MM.1S (cell line): ENCODE data around the gene TMCO4.

Experiments
- DNase-seq: peaks from one replicate; pipeline ENCODE4 v3.0.0-alpha.2; 2015
- H2AFZ ChIP-seq: fragments of 300-600 bp; sonication (generic); 2 replicates; pipeline ENCODE4 v1.6.0; 2016; ENCODE audit warnings: antibody characterized with exemption, low read length
- H3F3A ChIP-seq: fragments of 300-600 bp; sonication (generic); 2 replicates; pipeline ENCODE4 v1.6.1; 2016; ENCODE audit warnings: mild to moderate bottlenecking, antibody characterized with exemption, low read length, moderate library complexity, mixed read lengths; ENCODE audit not compliant: insufficient read depth
- H3K27ac ChIP-seq: fragments of 300-600 bp; sonication (generic); 2 replicates; pipeline ENCODE4 v1.5.1; 2016; ENCODE audit warnings: mild to moderate bottlenecking, low read length
- H3K27me3 ChIP-seq: fragments of 300-600 bp; sonication (generic); replicated peaks from 2 replicates; pipeline ENCODE4 v1.6.0; 2016; ENCODE audit warnings: low read length; ENCODE audit not compliant: insufficient read depth
- H3K36me3 ChIP-seq: fragments of 300-600 bp; sonication (generic); replicated peaks from 2 replicates; pipeline ENCODE4 v1.6.1; 2016; ENCODE audit warnings: mild to moderate bottlenecking, low read length, mixed read lengths; ENCODE audit not compliant: insufficient read depth
- H3K4me1 ChIP-seq: fragments of 300-600 bp; sonication (generic); 2 replicates; pipeline ENCODE4 v1.6.1; 2016; ENCODE audit warnings: low read length, mixed read lengths
- H3K4me2 ChIP-seq: fragments of 300-600 bp; sonication (generic); 2 replicates; pipeline ENCODE4 v1.6.0; 2016; ENCODE audit warnings: low read depth, low read length
- H3K4me3 ChIP-seq: fragments of 300-600 bp; sonication (generic); 2 replicates; pipeline ENCODE4 v1.5.1; 2016; ENCODE audit warnings: low read length, mixed read lengths
- H3K79me2 ChIP-seq: fragments of 300-600 bp; sonication (generic); 2 replicates; pipeline ENCODE4 v1.6.1; 2016; ENCODE audit warnings: mixed run types, low read length, mixed read lengths
- H3K9ac ChIP-seq: fragments of 300-600 bp; sonication (generic); 2 replicates; pipeline ENCODE4 v1.6.1; 2016; ENCODE audit warnings: low read length, mixed read lengths
- H3K9me2 ChIP-seq: fragments of 300-600 bp; sonication (generic); replicated peaks from 2 replicates; pipeline ENCODE4 v1.6.1; 2016; ENCODE audit warnings: mild to moderate bottlenecking, low read length, mixed read lengths; ENCODE audit not compliant: insufficient read depth
- H3K9me3 ChIP-seq: fragments of 300-600 bp; sonication (generic); replicated peaks from 2 replicates; pipeline ENCODE4 v1.6.1; 2016; ENCODE audit warnings: mild to moderate bottlenecking, low read length, mixed read lengths; ENCODE audit not compliant: insufficient read depth
- H4K20me1 ChIP-seq: fragments of 300-600 bp; sonication (generic); 2 replicates; pipeline ENCODE4 v1.6.1; 2016; ENCODE audit warnings: mild to moderate bottlenecking, low read length, moderate library complexity, mixed read lengths; ENCODE audit not compliant: insufficient read depth
- EZH2 ChIP-seq: fragments of 300-600 bp; sonication (generic); optimal IDR thresholded peaks from 2 replicates; pipeline ENCODE3; 2017; ENCODE audit warnings: low read depth, mild to moderate bottlenecking, antibody characterized with exemption, low read length, mixed read lengths
- EZH2phosphoT487 ChIP-seq: fragments of 300-600 bp; sonication (generic); IDR thresholded peaks from 2 replicates; pipeline ENCODE4 v1.6.1; 2018; ENCODE audit warnings: antibody characterized with exemption, low read length
- TF ChIP-seq, protein P1 (sequence below): fragments of 300-600 bp; sonication (generic); IDR thresholded peaks from 2 replicates; pipeline ENCODE4 v1.5.1; 2016; ENCODE audit warnings: antibody characterized with exemption, low read length, mixed read lengths

Gene TMCO4

DNA sequence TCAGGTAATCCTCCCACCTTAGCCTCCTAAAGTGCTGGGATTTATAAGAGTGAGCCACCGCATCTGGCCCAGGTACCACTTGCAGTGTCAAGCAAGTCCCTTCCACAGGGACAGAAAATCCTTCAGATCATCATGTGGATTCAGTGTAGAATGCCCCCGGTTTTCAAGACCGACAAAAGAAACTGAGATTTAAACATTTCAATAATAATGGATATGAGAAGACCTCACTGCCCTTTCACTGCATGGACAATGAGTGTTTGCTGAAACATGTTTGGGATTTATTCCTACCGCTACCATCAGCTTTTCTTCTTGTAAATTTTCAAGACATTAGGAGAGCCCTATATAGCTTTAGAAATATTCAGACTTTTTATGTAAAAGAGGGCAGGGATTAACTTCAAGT, 93.6 kb downstream of the TMCO4 start:
- Histone ChIP-seq H3K36me3 (no peaks in the 10 kb centered on the region), H3K79me2 (no peaks in the 10 kb centered on the region), H3K9me3 (no peaks in the 10 kb centered on the region), H3K9ac (no peak overlapping the region), H3K4me1 (no peaks in the 10 kb centered on the region), H3F3A (no peaks in the 10 kb centered on the region), H2AFZ (no peak overlapping the region), H3K9me2 (no peaks in the 10 kb centered on the region), H3K4me3 (no peak overlapping the region), H3K27me3 (no peaks in the 10 kb centered on the region), H3K27ac (no peak overlapping the region), H3K4me2 (no peak overlapping the region), H4K20me1 (no peaks in the 10 kb centered on the region)
- no peak for DNase-seq
- TF ChIP-seq EZH2 (no peak), EZH2phosphoT487 (no peak)
- TF ChIP-seq, protein P1, sequence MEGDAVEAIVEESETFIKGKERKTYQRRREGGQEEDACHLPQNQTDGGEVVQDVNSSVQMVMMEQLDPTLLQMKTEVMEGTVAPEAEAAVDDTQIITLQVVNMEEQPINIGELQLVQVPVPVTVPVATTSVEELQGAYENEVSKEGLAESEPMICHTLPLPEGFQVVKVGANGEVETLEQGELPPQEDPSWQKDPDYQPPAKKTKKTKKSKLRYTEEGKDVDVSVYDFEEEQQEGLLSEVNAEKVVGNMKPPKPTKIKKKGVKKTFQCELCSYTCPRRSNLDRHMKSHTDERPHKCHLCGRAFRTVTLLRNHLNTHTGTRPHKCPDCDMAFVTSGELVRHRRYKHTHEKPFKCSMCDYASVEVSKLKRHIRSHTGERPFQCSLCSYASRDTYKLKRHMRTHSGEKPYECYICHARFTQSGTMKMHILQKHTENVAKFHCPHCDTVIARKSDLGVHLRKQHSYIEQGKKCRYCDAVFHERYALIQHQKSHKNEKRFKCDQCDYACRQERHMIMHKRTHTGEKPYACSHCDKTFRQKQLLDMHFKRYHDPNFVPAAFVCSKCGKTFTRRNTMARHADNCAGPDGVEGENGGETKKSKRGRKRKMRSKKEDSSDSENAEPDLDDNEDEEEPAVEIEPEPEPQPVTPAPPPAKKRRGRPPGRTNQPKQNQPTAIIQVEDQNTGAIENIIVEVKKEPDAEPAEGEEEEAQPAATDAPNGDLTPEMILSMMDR, result no peak

DNA sequence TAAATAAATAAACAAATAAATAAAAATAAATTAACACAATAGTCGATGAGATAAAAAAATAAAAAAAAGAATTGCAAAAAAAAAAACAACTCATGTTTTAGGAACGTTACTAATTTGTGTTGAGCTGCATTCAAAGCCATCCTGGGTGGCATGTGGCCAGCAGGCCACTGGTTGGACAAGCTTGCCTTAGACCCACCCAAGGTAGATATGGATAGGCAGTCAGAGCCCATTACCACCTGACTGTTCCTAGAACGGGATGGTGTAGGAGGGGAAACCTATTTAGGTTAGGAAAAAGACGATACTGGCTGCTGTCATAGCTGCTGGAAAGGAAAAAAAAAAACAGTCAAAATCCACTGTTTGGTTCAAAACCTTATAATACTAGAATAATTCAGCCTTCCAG, 94.3 kb downstream of the TMCO4 start:
- H3K9me2 ChIP-seq, result no peaks in the 10 kb centered on the region
- H3K4me1 ChIP-seq, result no peaks in the 10 kb centered on the region
- no peak overlapping the region for H3K9ac ChIP-seq
- H3K79me2 ChIP-seq, result no peaks in the 10 kb centered on the region
- no peak overlapping the region for H3K4me3 ChIP-seq
- no peak overlapping the region for H3K27ac ChIP-seq
- no peak overlapping the region for H2AFZ ChIP-seq
- no peak overlapping the region for H3K4me2 ChIP-seq
- H3K36me3 ChIP-seq, result no peaks in the 10 kb centered on the region
- H3K9me3 ChIP-seq, result no peaks in the 10 kb centered on the region
- no peaks in the 10 kb centered on the region for H3K27me3 ChIP-seq
- no peaks in the 10 kb centered on the region for H4K20me1 ChIP-seq
- no peaks in the 10 kb centered on the region for H3F3A ChIP-seq
- TF ChIP-seq EZH2phosphoT487, result no peak
- no peak for TF ChIP-seq EZH2
- TF ChIP-seq, protein P1, result no peak
- no peak for DNase-seq

DNA sequence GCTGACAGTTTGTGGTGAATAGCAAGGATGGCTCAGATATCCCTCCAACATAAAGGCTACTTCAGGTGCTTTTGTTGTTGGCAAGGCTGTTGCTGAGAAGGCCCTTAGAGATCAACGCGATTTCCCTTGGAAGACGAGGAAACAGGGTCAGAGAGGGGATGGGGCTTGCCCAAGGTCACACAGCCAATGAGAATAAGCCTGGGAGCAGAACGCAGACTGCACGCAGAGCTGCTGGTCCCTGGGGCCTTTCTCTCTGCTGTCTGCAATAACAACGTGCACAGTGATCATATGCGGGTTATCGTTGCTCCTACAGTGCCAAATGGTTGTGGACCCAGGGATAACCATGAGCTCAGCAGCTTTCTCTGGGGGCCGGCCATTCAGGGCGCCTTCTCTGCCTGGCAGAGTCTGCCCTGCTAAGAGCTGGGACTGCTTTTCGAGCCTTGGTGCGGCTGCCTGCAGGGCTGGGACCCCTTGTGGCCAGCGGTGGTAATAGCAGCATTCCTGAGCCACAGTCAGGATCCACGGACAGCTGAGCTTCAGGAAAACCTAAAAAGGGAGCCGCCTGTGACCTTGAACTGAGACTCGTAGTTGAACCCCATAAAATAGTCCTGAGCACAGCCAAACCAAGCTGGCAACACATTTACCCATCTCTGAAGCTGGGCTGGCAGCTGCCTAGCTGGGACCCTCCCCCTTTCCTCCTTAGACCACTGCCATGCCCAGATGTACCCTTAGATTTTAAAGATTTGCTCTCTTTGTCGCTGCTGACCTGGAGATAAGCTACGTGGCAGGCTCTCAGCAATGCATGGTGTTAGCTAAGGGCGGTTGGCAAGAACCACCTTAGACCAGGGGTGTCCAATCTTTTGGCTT, 95.2 kb downstream of the TMCO4 start:
- Histone ChIP-seq H3K27ac (no peak overlapping the region), H3K4me3 (no peak overlapping the region), H4K20me1 (no peaks in the 10 kb centered on the region), H3K36me3 (no peaks in the 10 kb centered on the region), H3K9me2 (no peaks in the 10 kb centered on the region), H3F3A (no peaks in the 10 kb centered on the region), H3K9me3 (no peaks in the 10 kb centered on the region), H3K4me1 (no peaks in the 10 kb centered on the region), H3K27me3 (no peaks in the 10 kb centered on the region), H2AFZ (no peak overlapping the region), H3K4me2 (no peak overlapping the region), H3K79me2 (no peaks in the 10 kb centered on the region), H3K9ac (no peak overlapping the region)
- TF ChIP-seq EZH2phosphoT487, result no peak
- TF ChIP-seq, protein P1, result peak; percentile 86
- peak; percentile 23 for DNase-seq
